NCI-H345 treated with DMSO at 0.1 percent for 48 hours (cell line): Measurements from ENCODE around the gene SATB2.

ENCODE experiments used
- DNase-seq: peaks from one replicate; lab custom pipeline; 2025; ENCODE audit not compliant: unreplicated experiment; lab: John Stamatoyannopoulos, UW

SATB2 gene

DNA sequence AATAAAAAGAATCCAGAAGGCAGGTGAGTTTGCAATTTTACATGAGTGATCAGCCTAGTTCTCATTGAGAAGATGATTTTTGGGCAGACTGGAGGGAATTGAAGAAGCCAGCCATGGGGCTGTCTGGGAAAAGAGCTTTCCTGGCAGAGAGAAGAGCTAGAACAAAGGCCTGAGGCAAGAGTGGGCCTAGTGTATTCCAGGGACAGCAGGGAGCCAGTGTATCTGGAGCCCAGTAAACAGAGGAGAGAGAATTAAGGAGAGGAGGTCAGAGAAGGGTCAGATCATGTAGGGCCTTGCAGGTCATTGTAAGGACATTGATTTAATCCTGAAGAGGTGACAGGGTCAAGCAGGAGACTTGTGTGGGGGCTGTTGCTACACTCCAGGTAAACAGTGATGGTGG, 195.8 kb downstream of the SATB2 start:
- no peak for DNase-seq

DNA sequence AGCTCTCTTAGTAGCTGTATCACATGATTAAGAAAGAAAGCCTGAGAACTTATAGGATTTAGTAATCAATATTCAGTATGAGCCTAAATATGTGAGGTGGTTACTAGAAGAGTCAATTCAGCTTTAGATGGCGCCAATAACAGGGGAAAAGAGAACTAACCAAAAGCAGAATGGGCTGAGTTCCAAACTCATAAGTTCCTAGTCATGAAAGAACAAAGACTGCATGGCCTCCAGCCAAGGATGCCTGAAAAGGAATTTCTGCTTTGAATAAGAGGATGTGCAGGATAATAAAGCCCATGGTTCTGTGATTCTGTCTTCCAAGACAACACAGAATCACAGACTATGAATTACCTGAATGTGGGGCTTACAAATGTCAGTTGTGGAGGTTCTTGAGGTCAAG, 196.5 kb downstream of the SATB2 start:
- DNase-seq, result no peak

DNA sequence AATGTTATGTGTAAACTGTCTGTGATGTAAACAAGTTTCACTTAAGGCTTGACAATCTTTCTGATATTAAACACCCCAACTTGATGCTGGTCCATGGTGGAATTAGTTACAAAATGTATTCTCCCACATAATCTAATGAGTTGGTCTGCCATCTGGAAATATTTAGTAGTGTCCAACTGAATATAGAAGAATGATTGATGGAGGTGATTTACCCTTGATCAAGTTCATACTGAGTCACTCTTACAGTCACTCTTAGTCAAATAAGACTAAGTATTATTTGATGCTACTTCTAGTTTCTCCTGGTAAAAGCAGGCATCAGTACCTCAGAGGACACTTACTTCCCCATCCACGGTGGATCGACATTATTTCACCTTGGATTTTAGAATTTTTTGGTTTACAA, 198.1 kb downstream of the SATB2 start:
- no peak for DNase-seq

DNA sequence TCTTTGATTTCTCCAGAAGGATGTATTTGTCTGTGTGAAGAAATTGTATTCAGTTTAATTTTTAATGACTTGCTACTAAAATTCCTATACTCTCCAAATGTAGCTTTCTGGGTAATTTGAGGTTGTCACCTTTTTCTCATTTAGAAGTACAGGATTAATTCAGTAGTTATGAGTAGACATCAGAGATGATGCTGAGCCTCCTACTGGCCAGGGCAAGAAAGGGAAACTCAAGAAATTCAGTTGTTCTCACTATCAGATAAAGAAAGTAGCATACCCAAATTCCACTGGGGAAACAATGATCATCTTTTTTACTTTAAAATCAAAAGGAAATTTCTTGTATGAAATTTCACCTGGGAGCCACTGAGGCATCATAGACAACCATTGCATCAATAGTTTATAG, 199.4 kb downstream of the SATB2 start:
- no peak for DNase-seq

- DNase-seq, result no peak
Observed at GRCh38 chr2:199257261-199258224, 200.2 kb downstream of the SATB2 start.

GRCh38 chr2:199230091-199230490, 227.6 kb downstream of the SATB2 start:
- DNase-seq, result no peak

GRCh38 chr2:199228887-199229819, 228.6 kb downstream of the SATB2 start:
- DNase-seq, result no peak

DNA sequence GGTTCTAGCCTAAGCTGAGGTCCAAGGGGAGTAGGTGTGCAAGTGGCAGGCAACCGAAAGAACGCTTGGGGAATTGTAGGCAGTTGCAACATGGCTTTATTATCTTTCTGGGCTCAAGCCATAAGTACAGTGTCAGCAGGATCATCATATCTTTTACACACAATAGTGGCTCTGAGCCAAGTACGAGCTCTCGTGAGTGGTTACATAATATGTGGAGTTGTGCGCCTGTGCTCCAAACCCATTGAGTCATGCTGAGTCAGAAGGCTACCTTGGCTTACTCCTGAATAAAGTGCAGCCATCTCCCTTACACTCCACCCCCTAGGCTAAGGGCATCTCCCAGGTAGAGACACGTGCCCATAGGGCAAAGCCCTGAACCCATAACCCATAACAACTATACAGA, 233.9 kb downstream of the SATB2 start:
- DNase-seq, result no peak

DNA sequence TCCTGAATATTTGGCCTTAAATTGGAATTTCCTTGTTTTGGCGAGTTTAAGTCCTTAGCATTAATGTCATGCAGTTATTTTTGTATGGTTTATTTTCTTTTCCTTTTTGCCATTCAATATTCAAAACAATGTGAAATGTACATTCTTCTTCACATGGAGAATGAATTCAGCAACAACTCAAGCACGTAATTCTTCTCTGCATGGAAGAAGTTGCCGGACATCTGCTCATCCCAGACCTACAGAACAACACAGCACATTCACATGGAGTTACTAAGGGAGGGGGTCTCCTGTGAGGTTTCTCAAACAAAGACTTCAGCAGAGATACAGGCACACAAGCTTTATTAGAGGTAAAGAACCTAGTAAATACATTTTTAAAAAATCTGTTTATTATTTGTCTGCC, 236.8 kb downstream of the SATB2 start:
- DNase-seq, result no peak

- DNase-seq, result no peak
Observed at GRCh38 chr2:199219551-199219950, 238.2 kb downstream of the SATB2 start.
